ENCODE data around the gene STAG1.

GRCh38 chr3:136545664-136546268 is 206.4 kb downstream of the STAG1 start:
- TF ChIP-seq, protein P1, sequence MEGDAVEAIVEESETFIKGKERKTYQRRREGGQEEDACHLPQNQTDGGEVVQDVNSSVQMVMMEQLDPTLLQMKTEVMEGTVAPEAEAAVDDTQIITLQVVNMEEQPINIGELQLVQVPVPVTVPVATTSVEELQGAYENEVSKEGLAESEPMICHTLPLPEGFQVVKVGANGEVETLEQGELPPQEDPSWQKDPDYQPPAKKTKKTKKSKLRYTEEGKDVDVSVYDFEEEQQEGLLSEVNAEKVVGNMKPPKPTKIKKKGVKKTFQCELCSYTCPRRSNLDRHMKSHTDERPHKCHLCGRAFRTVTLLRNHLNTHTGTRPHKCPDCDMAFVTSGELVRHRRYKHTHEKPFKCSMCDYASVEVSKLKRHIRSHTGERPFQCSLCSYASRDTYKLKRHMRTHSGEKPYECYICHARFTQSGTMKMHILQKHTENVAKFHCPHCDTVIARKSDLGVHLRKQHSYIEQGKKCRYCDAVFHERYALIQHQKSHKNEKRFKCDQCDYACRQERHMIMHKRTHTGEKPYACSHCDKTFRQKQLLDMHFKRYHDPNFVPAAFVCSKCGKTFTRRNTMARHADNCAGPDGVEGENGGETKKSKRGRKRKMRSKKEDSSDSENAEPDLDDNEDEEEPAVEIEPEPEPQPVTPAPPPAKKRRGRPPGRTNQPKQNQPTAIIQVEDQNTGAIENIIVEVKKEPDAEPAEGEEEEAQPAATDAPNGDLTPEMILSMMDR (IDR thresholded peaks at IDR 0.05; ENCODE audit: low read depth, low read length): peak; percentile 46
- TF ChIP-seq EZH2phosphoT487 (IDR thresholded peaks at IDR 0.05; ENCODE audit: low read depth): no peak

All from OCI-LY3 (cell line).